Stomach (tissue), 4 donors: ENCODE results near the gene ROBO1.

Experiments used
- CTCF ChIP-seq, 7 experiments: fragments of 450-650 bp in 4 of 7; fragments of 200-600 bp in 3 of 7; sonication (generic) in 3 of 7; IDR thresholded peaks; one replicate each; pipeline ENCODE4 v1.5.1; 2016 to 2019; ENCODE audit warnings: antibody characterized with exemption in 7 of 7, control low read depth in 2 of 7, mild to moderate bottlenecking in 1 of 7
- EP300 ChIP-seq: sonication (generic); formaldehyde crosslinking; IDR thresholded peaks from one replicate; pipeline ENCODE4 v1.6.1; 2017; ENCODE audit warnings: antibody characterized with exemption
- POLR2A ChIP-seq, 4 donors: fragments of 450-650 bp; IDR thresholded peaks; one replicate each; pipeline ENCODE4 v1.6.1; 2016; ENCODE audit warnings: antibody characterized with exemption in 4 of 4, control low read depth in 2 of 4, mild to moderate bottlenecking in 1 of 4, moderate library complexity in 1 of 4
- POLR2AphosphoS5 ChIP-seq, 3 donors: sonication (generic); formaldehyde crosslinking; IDR thresholded peaks; one replicate each; pipeline ENCODE4 v1.6.1; 2016; ENCODE audit warnings: antibody characterized with exemption in 3 of 3

GRCh38 chr3:79204351-79204750 is 563.4 kb downstream of the ROBO1 start:
- TF ChIP-seq CTCF (IDR thresholded peaks at IDR 0.05), result no peak
- TF ChIP-seq EP300, result no peak
- no peak for TF ChIP-seq POLR2A (IDR thresholded peaks at IDR 0.05)
- TF ChIP-seq POLR2AphosphoS5 (IDR thresholded peaks at IDR 0.05), result no peak
